Dedifferentiated amniotic fluid mesenchymal stem cell (primary cell): ENCODE measurements around the gene REXO1.
A peak's percentile ranks its signal among the peaks of the same experiment; 100 is the strongest.

Source experiments
- DNase-seq: peaks from one replicate; pipeline ENCODE4 v3.0.0-alpha.2; 2016; ENCODE audit errors: extremely low spot score

Gene REXO1

DNA sequence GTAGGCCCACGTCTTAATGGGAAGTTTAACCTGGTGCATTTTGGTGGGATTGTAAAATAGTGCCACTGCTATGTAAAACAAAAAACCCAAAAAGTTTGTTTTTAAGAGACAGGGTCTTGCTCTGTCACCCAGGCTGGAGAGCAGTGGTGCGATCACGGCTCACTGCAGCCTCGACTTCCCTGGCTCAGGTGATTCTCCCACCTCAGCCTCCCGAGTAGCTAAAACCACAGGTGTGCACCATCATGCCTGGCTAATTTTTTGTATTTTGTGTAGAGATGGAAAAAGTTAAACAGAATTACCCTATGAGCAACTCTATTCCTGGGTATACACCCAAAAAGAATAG lies 820 bp upstream of the REXO1 start:
- no peak for DNase-seq

GRCh38 chr19:1847684-1848398 lies 442 bp downstream of the REXO1 start:
- peak; percentile 46 for DNase-seq

GRCh38 chr19:1847348-1847683 lies 967 bp downstream of the REXO1 start:
- DNase-seq = no peak

DNA sequence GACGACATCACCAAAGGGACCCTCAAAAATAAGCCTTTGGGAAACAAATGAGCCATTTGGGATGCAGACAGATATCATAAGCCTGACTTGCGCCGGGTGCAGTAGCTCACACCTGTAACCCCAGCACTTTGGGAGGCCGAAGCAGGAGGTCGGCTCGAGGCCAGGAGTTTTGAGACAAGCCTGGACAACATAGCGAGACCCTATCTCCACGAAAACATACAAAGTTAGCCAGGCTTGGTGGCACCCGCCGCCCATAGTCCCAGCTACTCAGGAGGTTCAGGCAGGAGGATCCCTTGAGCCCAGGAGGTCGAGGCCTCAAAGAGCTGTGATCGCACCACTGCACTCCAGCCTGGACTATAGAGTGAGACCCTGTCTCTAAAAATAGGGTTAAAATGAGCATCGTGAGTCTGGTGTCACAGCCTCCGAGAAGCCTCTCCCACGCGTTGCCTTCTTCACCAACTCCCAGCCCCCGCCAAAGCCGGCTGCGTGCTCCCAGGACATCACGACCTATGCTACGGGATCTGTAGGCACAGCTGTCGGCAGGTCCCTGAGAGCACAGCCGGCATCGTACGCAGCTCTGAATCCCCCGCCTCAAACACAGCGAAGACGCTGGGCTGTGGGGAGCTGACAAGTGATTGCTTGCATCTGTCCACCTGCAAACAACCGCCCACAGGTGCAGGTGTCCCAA lies 1.6 kb downstream of the REXO1 start:
- no peak for DNase-seq

- DNase-seq = no peak
Observed at GRCh38 chr19:1845642-1846041, 2.6 kb downstream of the REXO1 start.

- no peak for DNase-seq
Observed at GRCh38 chr19:1845125-1845515, 3.2 kb downstream of the REXO1 start.

DNA sequence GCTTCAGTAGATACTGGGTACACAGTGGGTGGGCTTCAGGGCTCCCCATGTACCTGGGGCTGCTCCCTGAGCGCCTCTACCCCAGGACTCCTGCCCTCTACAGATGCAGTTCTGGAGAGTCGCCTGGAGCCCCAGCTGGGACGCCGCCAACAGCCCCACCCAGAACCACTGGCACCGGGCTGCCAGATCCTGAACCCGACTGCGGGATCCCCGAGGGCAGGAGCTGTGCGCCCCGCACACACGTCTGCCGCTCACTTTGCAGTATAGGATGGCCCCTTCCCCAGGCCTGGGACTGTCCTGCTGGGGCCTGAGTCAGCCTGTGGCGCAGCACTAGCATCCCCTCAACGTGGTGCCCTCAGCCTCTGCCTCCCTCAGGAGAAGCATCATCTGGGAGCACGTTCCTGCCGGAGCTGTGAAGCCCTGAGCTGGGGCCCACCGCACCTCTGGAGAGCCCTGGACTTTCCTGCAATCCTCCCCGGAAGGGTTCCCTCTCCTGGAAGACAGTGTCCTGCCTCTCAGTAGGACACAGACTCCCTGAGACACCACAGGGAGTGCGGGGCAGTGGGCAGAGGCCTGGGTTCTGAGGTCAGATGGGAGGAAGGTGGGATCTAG lies 3.7 kb downstream of the REXO1 start:
- DNase-seq = no peak

DNA sequence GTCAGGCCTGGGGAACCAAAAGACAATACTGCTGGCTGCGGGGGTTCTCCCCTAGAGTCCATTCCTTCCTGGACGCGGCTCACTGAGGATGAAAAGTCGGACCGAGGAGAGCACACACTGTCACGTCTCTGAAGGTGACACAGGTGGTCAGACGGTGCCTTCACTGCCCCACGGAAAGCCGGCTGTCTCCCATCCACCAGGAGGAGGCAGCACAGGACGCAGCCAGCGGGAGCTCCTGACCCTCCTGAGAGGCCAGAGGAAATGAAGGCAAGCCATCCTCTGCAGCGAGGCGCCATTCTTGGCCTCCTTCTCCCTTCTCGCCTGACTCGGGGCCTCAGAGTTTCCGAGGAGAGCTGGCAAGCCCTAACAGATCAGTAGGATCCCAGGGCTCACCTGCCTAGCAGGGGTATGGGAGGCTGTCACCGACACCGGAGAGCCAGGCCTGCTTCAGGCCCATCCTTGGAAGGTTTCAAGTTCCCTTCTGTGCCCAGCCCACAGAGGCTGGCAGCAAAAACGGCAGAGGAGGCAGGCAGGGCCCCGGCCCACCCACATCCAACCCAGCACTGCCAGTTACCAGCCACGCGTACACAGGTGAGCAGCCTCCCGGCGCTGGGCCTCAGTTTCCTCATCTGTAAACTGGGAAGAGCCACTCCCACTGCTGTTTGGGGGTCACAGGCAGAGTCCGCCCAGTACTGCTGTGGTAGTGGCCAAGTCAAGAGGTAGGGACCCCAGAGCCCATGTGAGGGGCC lies 4.5 kb downstream of the REXO1 start:
- no peak for DNase-seq

- DNase-seq = no peak
Observed at GRCh38 chr19:1843116-1843515, 5.2 kb downstream of the REXO1 start.

GRCh38 chr19:1841209-1841924 lies 6.9 kb downstream of the REXO1 start:
- DNase-seq = no peak

GRCh38 chr19:1840541-1841115 lies 7.7 kb downstream of the REXO1 start:
- DNase-seq = no peak

DNA sequence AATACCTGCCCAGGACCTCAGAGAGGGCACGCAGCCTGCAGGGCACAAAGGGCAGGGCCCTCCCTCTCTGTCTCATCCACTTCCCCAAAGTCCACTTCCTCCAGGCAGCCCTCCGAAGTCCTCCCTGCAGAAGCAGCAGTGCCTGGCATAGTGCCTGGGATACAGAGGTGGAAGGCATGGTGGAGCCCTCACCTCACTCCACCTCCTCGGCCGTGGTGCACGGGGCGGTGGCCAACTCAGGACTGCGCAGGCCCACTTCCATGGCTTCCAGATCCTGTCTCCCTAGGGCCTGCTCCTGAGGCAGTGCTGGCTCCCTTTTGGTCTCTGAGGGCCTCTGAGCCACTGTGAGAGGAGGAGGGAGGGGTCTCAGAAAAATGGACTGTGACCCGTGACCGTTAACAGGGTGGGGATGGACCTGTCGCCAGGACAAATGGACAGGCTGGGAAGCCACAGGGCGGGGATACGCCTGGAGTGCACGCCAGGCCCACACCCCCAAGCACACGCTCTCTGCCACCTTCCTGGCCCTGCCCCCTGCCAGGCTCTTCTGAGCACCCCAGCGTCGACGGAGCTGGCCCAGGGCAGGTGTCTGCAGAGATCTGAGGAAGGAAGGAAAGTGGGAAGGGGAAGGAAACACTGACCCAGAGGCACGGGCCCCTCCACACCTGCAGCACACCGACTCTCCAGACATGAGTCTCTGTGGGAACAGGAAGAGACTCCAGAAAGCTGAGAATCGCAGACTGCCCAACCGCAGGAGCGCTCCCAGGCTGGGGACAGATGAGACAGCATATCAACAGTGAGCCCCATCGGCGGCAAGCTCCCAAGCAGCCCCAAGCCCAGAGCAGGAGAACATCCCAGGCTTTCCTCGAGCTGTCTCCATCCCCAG lies 8.4 kb downstream of the REXO1 start:
- DNase-seq = no peak

DNA sequence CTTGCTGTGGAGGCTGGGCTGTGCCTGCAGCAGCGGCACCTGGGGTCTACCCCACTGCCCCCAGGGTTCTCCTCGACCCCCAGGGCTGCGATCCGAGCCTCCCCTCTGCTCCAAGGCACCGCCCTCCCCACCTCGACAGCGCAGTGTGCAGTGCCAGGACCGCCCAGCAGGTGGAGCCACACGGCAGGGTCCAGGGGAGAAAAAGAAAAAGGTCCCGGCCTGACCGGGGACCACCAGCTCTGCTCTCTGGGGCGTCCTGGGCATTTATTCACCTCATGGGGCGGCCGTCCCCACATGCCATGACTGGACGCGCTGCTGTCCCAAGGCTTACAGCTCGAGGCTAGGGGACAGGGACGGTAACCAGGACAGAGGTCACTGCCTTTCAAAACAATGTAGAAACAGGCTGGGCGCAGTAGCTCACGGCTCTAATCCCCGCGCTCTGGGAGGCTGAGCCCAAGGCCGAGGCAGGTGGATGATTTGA lies 10.6 kb downstream of the REXO1 start:
- DNase-seq = no peak

GRCh38 chr19:1837222-1837565 lies 11.1 kb downstream of the REXO1 start:
- no peak for DNase-seq

- no peak for DNase-seq
Observed at GRCh38 chr19:1836458-1837221, 11.6 kb downstream of the REXO1 start.

DNA sequence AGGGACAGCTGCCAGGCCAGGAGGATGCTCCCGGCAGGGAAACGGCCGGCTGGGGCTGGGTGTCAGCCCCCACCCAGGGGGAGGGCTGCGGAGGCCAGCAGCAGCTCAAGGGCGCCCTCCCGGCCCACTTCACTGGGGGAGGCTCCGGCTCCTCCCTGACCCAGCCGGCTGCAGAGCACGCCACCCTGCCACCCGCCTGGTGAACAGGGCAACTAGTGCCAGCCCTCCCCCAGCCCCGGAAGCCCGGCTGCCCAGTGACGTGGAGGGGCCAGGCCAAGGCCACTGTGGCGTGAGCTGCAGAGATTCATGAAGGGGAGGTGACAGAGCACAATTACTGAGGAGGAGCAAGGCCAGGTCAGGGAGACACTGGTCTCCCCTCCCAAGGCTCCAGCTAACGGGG lies 14.7 kb downstream of the REXO1 start:
- DNase-seq = no peak

DNA sequence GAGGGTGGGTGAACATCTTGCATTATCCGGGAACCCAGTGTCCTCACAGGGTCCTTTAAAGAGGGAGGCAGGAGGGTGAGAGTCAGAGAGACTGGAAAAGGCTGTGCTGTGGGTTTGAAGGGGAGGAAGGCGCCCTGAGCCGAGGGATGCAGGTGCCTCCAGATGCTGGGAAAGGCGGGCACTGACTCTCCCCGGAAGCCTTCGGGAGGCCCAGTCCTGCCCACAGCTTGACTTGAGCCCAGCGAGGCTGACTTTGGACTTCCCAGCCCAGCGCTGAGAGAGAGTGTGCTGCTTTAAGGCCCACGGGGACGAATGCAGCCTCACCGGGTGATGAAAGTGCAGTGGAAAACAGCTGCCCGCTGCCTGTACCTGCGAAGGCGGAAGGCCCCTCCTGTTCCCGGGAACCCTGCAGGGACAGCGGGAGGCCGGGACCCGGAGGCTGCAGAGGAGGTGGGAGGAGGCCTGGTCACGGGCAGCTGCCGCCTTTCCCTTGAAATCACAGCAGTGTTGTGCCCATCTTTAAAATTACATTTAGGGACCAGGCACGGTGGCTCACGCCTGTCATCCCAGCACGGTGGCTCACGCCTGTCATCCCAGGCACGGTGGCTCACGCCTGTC lies 16.1 kb downstream of the REXO1 start:
- no peak for DNase-seq

GRCh38 chr19:1830978-1831377 lies 17.3 kb downstream of the REXO1 start:
- DNase-seq = no peak

DNA sequence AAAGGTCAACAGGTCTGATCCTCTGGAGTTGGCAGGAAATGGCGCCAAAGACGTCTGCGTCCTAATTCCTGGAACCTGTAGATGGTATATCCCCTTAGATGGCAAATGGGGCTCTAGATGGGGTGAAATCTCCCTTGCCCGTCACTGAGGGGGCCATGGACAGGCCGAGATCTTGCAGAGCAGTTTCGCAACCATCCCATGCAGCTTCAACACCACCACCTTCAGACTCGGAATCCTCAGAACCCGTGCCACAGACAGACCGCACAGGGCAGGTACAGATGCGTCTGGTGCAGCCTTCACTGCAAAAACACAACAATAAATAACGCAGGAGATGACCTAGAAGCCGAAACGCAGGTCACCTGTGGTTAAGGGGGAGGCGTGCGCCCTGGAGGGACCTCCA lies 17.7 kb downstream of the REXO1 start:
- no peak for DNase-seq
